D721Med (cell line): ENCODE results near the gene ANXA2R.
A peak's percentile ranks its signal among the peaks of the same experiment; 100 is the strongest.

Experiments
- DNase-seq: peaks from one replicate; pipeline ENCODE4 v3.0.0; 2011; ENCODE audit warnings: low spot score; ENCODE audit not compliant: insufficient read length
- FAIRE-seq: peaks from 2 replicates; lab custom pipeline; 2011; peaks lifted over from hg19 to GRCh38; lab: Jason Lieb, UNC
- CTCF ChIP-seq: IDR thresholded peaks from 2 replicates; pipeline ENCODE4 v1.5.1; 2012; ENCODE audit warnings: mild to moderate bottlenecking, control low read depth; ENCODE audit not compliant: insufficient read depth; ENCODE audit errors: missing control alignments

The ANXA2R gene

GRCh38 chr5:43041110-43041668 lies 1.1 kb upstream of the ANXA2R start:
- FAIRE-seq (no peak), DNase-seq (no peak)
- no peak for TF ChIP-seq CTCF

- no peak for FAIRE-seq
- peak; percentile 29 for TF ChIP-seq CTCF
- no peak for DNase-seq
These were observed 440 bp downstream of the ANXA2R start for GRCh38 chr5:43039471-43040286.

- FAIRE-seq (no peak), DNase-seq (no peak)
- no peak for TF ChIP-seq CTCF
These were observed 1.0 kb downstream of the ANXA2R start for GRCh38 chr5:43039152-43039470.

- TF ChIP-seq CTCF = no peak
- DNase-seq = no peak
- FAIRE-seq = no peak
These were observed 1.6 kb downstream of the ANXA2R start for GRCh38 chr5:43038496-43038989.

GRCh38 chr5:43037636-43038495 lies 2.3 kb downstream of the ANXA2R start:
- DNase-seq (no peak), FAIRE-seq (no peak)
- TF ChIP-seq CTCF = no peak

- no peak for DNase-seq
- TF ChIP-seq CTCF = no peak
- FAIRE-seq = no peak
These were observed 3.1 kb downstream of the ANXA2R start for GRCh38 chr5:43036856-43037635.
